Hypothalamus (tissue), 51 donors: ENCODE measurements around the gene NOVA2.
"Not testable (repeated sequence)": the region's sequence is repeated elsewhere in the genome, so short reads cannot be mapped to it uniquely, and the experiment has no call there.

Experiments
- DNase-seq, 51 donors: peaks; one replicate each; lab custom pipeline; 2025; lab: John Stamatoyannopoulos, UW

The NOVA2 gene

GRCh38 chr19:45900738-45901431 lies 72.8 kb downstream of the NOVA2 start:
- DNase-seq, result no peak

GRCh38 chr19:45899919-45900589 lies 73.6 kb downstream of the NOVA2 start:
- no peak for DNase-seq

GRCh38 chr19:45899253-45899652 lies 74.4 kb downstream of the NOVA2 start:
- DNase-seq, result no peak

- no peak for DNase-seq
Measured at GRCh38 chr19:45897261-45897812, 76.3 kb downstream of the NOVA2 start.

- not testable (repeated sequence) for DNase-seq
Measured at GRCh38 chr19:45895983-45896599, 77.6 kb downstream of the NOVA2 start.

- no peak for DNase-seq
Measured at GRCh38 chr19:45895519-45895972, 78.1 kb downstream of the NOVA2 start.

- DNase-seq, result no peak
Measured at GRCh38 chr19:45890877-45891276, 82.8 kb downstream of the NOVA2 start.

GRCh38 chr19:45889210-45889885 lies 84.3 kb downstream of the NOVA2 start:
- no peak for DNase-seq

GRCh38 chr19:45887200-45887710 lies 86.4 kb downstream of the NOVA2 start:
- DNase-seq, result peak in 2 of 51 donors; percentile 9 to 46

GRCh38 chr19:45886427-45887199 lies 87.1 kb downstream of the NOVA2 start:
- DNase-seq, result peak; percentile 60 to 95 (median 84)

GRCh38 chr19:45885556-45886426 lies 87.9 kb downstream of the NOVA2 start, which contains the start of gene IRF2BP1:
Gene IRF2BP1 (minus strand): TSS chr19:45886141. CDS start chr19:45885774, 367 bp downstream.
- peak; percentile 63 to 95 (median 86) for DNase-seq

GRCh38 chr19:45884682-45885555 lies 88.7 kb downstream of the NOVA2 start:
- peak in 2 of 51 donors; percentile 2 to 22 for DNase-seq

GRCh38 chr19:45883881-45884681 lies 89.6 kb downstream of the NOVA2 start:
- no peak for DNase-seq
